ELF-1 (cell line): ENCODE results near the gene JMJD1C.
"Not testable (repeated sequence)": the region's sequence is repeated elsewhere in the genome, so short reads cannot be mapped to it uniquely, and the experiment has no call there.

Source experiments
- DNase-seq: peaks from one replicate; pipeline ENCODE4 v3.0.0-alpha.2; 2016; ENCODE audit warnings: low read depth, low spot score

JMJD1C gene, protein sequence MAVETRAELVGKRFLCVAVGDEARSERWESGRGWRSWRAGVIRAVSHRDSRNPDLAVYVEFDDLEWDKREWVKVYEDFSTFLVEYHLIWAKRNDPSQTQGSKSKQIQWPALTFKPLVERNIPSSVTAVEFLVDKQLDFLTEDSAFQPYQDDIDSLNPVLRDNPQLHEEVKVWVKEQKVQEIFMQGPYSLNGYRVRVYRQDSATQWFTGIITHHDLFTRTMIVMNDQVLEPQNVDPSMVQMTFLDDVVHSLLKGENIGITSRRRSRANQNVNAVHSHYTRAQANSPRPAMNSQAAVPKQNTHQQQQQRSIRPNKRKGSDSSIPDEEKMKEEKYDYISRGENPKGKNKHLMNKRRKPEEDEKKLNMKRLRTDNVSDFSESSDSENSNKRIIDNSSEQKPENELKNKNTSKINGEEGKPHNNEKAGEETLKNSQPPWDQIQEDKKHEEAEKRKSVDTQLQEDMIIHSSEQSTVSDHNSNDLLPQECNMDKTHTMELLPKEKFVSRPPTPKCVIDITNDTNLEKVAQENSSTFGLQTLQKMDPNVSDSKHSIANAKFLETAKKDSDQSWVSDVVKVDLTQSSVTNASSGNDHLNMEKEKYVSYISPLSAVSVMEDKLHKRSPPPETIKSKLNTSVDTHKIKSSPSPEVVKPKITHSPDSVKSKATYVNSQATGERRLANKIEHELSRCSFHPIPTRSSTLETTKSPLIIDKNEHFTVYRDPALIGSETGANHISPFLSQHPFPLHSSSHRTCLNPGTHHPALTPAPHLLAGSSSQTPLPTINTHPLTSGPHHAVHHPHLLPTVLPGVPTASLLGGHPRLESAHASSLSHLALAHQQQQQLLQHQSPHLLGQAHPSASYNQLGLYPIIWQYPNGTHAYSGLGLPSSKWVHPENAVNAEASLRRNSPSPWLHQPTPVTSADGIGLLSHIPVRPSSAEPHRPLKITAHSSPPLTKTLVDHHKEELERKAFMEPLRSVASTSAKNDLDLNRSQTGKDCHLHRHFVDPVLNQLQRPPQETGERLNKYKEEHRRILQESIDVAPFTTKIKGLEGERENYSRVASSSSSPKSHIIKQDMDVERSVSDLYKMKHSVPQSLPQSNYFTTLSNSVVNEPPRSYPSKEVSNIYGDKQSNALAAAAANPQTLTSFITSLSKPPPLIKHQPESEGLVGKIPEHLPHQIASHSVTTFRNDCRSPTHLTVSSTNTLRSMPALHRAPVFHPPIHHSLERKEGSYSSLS (N-terminal part only)

GRCh38 chr10:63465293-63466143 lies at the start of gene JMJD1C:
Gene JMJD1C (minus strand): TSS chr10:63465977. CDS start chr10:63465662, 315 bp downstream.
- peak; percentile 91 for DNase-seq

DNA sequence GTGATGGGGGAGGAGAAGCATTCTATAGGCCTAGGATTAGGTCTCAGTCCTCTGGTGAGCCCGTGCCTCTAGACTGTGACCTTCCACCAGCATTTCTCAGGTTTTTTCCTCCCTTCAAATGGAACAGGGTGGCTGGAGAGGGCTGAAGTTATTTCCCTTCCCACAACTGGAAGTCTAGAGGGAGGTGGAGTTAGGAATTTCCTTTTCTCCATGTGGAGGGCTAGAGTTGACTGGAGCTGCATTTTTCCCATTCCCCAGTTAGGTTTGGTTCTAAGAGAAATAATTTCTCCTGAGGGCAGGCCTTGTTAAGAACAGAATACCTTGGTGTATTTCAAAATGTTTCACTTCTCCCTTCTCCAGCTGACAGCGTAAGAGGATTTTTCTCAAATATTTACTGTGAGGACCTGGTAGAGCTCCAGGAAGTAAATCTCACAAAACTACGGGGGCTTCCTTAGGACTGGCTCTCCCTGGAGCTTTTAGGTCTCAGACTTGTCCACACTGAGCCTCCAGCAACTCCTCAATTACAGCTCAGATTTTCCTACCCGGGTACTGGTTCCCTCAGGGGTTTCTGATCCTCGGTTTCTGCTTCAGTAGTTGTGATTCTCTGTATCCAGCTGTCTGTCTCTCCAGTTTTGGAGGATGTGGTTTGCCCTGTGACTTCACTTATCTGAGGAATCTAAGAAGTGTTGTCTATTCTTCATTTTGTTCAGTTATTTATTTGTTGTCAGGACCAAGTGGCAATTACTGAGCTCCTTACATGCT lies 49.4 kb upstream of the JMJD1C start:
- peak; percentile 89 for DNase-seq

DNA sequence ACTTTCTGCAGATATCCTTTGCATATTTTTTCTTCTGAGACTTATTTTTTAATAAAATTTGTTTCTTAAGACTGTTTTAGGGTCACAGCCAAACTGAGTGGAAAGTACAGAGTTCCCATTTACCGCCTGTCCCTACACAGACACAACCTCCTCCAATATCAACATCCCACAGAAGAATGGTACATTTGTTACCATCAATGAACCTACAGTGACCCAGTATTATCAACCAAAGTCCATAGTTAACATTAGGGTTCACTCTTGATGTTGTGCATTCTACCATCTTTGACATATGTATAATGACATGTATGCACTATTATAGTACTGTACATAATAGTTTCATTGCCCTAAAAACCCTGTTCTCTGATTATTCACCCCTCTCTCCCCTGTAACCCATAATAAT lies 40.8 kb upstream of the JMJD1C start:
- DNase-seq, result no peak

DNA sequence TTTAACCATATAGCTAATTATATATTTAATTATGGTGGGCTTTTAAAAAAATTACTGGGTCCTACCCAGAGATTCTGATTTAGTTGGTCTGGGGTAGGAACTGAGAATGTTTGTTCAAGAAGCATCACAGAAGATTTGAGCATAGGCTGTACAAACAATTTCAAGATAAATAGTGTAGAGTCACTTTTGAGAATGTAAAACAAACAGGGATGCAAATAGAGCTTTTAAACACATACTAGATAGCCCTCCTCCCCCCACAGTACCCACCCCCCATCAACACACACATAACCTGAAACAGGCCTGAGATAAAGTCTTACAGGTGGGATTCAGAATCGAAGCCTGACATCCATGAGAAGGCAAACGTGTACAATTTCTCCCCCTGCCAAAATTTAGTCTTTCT lies 39.8 kb upstream of the JMJD1C start:
- DNase-seq, result no peak

- DNase-seq, result peak; percentile 76
Measured at GRCh38 chr10:63504145-63504881, 38.5 kb upstream of the JMJD1C start.

- no peak for DNase-seq
Measured at GRCh38 chr10:63503395-63503794, 37.6 kb upstream of the JMJD1C start.

- DNase-seq, result no peak
Measured at GRCh38 chr10:63502832-63503231, 37.1 kb upstream of the JMJD1C start.

GRCh38 chr10:63501954-63502353 lies 36.2 kb upstream of the JMJD1C start:
- DNase-seq, result no peak

DNA sequence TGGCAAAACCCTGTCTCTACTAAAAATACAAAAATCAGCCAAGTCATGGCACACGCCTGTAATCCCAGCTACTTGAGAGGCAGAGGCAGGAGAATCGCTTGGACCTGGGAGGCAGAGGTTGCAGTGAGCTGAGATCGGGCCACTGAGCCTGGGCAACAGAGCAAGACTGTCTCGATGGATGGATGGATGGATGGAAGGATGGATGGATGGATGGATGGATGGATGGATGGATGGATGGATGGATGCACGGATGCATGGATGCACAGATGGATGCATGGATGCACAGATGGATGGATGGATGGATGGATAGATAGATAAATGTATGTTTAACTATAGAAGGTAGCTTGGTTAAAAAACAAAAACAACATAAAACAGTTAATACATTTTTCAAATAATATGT lies 34.8 kb upstream of the JMJD1C start:
- DNase-seq, result not testable (repeated sequence)

GRCh38 chr10:63498665-63499064 lies 32.9 kb upstream of the JMJD1C start:
- no peak for DNase-seq

DNA sequence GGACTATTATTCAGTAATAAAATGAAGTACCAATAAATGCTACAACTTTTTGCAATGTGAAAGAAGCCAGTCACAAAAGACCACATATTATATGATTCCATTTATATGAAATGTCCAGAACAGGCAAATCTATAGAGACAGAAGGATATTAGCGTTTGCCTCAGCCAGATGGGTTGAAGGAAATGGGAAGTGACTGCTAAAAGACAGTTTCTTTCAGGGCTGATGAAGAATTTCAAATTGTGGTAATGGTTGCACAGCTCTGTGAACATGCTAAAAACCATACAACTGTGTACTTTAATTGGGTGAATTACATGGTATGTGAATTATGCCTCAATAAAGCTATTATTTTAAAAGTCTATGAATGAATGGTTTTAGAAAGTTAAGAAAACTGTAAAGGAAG lies 31.5 kb upstream of the JMJD1C start:
- no peak for DNase-seq

- DNase-seq, result no peak
Measured at GRCh38 chr10:63496561-63496960, 30.8 kb upstream of the JMJD1C start.

- DNase-seq, result no peak
Measured at GRCh38 chr10:63494951-63495350, 29.2 kb upstream of the JMJD1C start.

- no peak for DNase-seq
Measured at GRCh38 chr10:63493004-63493403, 27.2 kb upstream of the JMJD1C start.

- not testable (repeated sequence) for DNase-seq
Measured at GRCh38 chr10:63492317-63492690, 26.5 kb upstream of the JMJD1C start.

- DNase-seq, result peak; percentile 47
Measured at GRCh38 chr10:63491588-63492316, 26.0 kb upstream of the JMJD1C start.

- no peak for DNase-seq
Measured at GRCh38 chr10:63489838-63490237, 24.1 kb upstream of the JMJD1C start.

DNA sequence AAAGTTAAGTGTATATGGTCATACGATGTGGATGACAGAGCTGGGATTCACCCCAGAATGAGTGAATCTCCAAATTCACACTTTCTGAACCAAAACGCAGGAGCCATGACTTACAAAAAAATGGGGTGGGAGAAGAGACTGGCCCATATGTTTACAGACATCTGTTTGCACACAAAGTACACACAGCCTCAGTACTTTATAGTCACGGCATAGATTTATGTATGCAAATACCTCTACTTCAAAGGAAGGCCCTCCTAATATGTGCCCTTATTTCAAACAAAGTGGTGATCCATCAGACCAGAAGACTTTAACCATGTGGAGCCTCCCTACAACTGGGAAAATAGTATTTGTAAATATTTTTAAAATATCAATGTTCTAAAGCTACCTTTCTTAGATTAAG lies 22.2 kb upstream of the JMJD1C start:
- DNase-seq, result no peak

GRCh38 chr10:63483983-63484382 lies 18.2 kb upstream of the JMJD1C start:
- no peak for DNase-seq
